Right forelimb (tissue), 1 donor: Measurements from ENCODE around the gene PDCD2L.

Experiments
- DNase-seq: peaks from one replicate; pipeline ENCODE4 v3.0.0-alpha.2; 2018

The PDCD2L gene

GRCh38 chr19:34474233-34474989 is 70.2 kb downstream of the PDCD2L start:
- no peak for DNase-seq

GRCh38 chr19:34475026-34475974 is 71.1 kb downstream of the PDCD2L start:
- no peak for DNase-seq
